Parathyroid adenoma (tissue), 2 donors: ENCODE measurements around the gene PPP3R1.

Experiments used
- H2AFZ ChIP-seq: fragments of 300-600 bp; sonication (generic); one replicate; pipeline ENCODE4 v1.7.0; 2017; ENCODE audit warnings: antibody characterized with exemption, mild to moderate bottlenecking
- H3K27ac ChIP-seq: fragments of 300-600 bp; sonication (generic); one replicate; pipeline ENCODE4 v1.7.0; 2017
- H3K27me3 ChIP-seq: fragments of 300-600 bp; sonication (generic); one replicate; pipeline ENCODE4 v1.7.0; 2017; ENCODE audit warnings: low read length; ENCODE audit not compliant: control insufficient read depth, insufficient read depth
- H3K36me3 ChIP-seq: fragments of 300-600 bp; sonication (generic); one replicate; pipeline ENCODE4 v1.7.0; 2017; ENCODE audit warnings: low read length; ENCODE audit not compliant: control insufficient read depth, insufficient read depth
- H3K4me1 ChIP-seq: fragments of 300-600 bp; sonication (generic); one replicate; pipeline ENCODE4 v1.7.0; 2017; ENCODE audit warnings: control low read depth
- H3K4me2 ChIP-seq: fragments of 300-600 bp; sonication (generic); one replicate; pipeline ENCODE4 v1.7.0; 2017; ENCODE audit warnings: low read length
- H3K4me3 ChIP-seq: fragments of 300-600 bp; sonication (generic); one replicate; pipeline ENCODE4 v1.7.0; 2017; ENCODE audit warnings: low read depth, low read length
- H3K79me2 ChIP-seq: fragments of 300-600 bp; sonication (generic); one replicate; pipeline ENCODE4 v1.7.0; 2017; ENCODE audit warnings: control low read depth
- H3K9ac ChIP-seq: fragments of 300-600 bp; sonication (generic); one replicate; pipeline ENCODE4 v1.7.0; 2017; ENCODE audit warnings: mild to moderate bottlenecking
- H3K9me3 ChIP-seq: fragments of 300-600 bp; sonication (generic); one replicate; pipeline ENCODE4 v1.7.0; 2017; ENCODE audit warnings: low read length; ENCODE audit not compliant: control insufficient read depth
- CTCF ChIP-seq: fragments of 300-600 bp; sonication (generic); IDR thresholded peaks from one replicate; pipeline ENCODE4 v1.7.0; 2017; ENCODE audit warnings: antibody characterized with exemption, mild to moderate bottlenecking
- donor health status: primary hyperparathyroidism.

The PPP3R1 gene

DNA sequence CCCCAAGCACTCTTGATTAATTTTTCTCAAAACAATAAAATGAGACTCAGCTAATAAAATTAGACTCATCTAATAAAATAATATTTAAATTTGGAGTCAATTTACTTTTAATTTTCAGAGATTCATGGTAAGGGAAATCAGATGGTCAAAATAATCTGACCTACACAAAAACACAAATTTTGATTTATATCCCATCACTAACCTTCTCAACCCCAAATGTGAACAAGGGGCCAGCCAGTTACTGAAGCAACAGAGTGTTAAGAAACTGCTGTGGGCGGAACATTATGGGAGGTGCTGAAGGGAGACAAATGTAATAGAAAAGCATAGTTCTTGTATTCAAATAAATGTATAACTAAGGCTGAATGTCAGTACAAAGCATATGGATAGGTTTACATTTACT is 28.5 kb upstream of the PPP3R1 start:
- H3K36me3 ChIP-seq, result no peaks in the 10 kb centered on the region
- H3K9ac ChIP-seq, result no peak overlapping the region
- H2AFZ ChIP-seq, result no peak overlapping the region
- H3K9me3 ChIP-seq, result no peaks in the 10 kb centered on the region
- no peaks in the 10 kb centered on the region for H3K79me2 ChIP-seq
- no peak overlapping the region for H3K4me2 ChIP-seq
- no peak overlapping the region for H3K27ac ChIP-seq
- H3K4me1 ChIP-seq, result no peaks in the 10 kb centered on the region
- H3K4me3 ChIP-seq, result no peak overlapping the region
- TF ChIP-seq CTCF, result no peak
- no peaks in the 10 kb centered on the region for H3K27me3 ChIP-seq

GRCh38 chr2:68280348-68280747 is 28.0 kb upstream of the PPP3R1 start:
- no peaks in the 10 kb centered on the region for H3K27me3 ChIP-seq
- no peak overlapping the region for H3K4me2 ChIP-seq
- H3K27ac ChIP-seq, result no peak overlapping the region
- H3K36me3 ChIP-seq, result no peaks in the 10 kb centered on the region
- H3K79me2 ChIP-seq, result no peaks in the 10 kb centered on the region
- H2AFZ ChIP-seq, result no peak overlapping the region
- H3K4me3 ChIP-seq, result no peak overlapping the region
- no peak for TF ChIP-seq CTCF
- H3K9ac ChIP-seq, result no peak overlapping the region
- no peaks in the 10 kb centered on the region for H3K9me3 ChIP-seq
- no peaks in the 10 kb centered on the region for H3K4me1 ChIP-seq

DNA sequence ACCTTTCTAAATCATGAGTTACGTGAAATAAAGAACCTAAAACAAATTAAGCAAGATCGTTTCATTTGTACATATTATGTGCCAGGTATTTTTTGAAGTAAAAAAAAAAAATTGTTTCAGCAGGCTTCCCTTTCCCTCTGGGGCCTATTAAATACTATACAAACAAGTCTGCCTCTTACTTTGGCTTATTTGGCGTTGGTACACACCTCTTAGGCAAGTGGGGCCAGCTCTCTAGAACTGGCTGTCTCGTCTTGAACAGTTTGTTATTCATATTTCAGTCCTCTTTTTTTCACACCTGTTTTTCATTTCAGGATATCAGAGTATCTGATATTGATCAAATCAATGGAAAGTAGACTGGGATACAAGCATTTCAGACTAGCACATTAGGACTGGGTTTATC is 27.4 kb upstream of the PPP3R1 start:
- Histone ChIP-seq H3K79me2 (no peaks in the 10 kb centered on the region), H3K9ac (no peak overlapping the region), H3K27me3 (no peaks in the 10 kb centered on the region), H3K9me3 (no peaks in the 10 kb centered on the region), H2AFZ (no peak overlapping the region), H3K4me3 (no peak overlapping the region), H3K4me1 (no peaks in the 10 kb centered on the region), H3K36me3 (no peaks in the 10 kb centered on the region), H3K27ac (no peak overlapping the region), H3K4me2 (no peak overlapping the region)
- TF ChIP-seq CTCF, result no peak

DNA sequence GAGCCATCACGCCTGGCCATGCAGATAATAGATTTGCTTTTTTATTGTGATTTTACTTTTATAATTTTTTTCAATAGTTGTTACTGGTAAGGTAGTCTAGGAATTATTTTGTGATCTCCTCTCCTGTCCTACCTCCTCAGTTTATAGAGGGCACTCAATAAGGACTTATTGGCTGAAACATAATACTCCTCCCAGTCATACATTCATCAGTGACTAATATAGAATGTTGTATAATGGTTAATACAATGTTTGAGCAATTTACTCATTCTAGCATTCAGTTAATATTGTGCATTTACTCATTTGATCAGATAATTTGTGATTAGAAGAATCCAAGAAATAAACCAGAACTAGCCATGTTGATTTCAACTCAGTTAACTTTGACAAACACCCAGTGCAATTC is 25.8 kb upstream of the PPP3R1 start:
- Histone ChIP-seq H3K4me1 (no peaks in the 10 kb centered on the region), H3K9ac (no peak overlapping the region), H3K9me3 (no peaks in the 10 kb centered on the region), H3K27me3 (no peaks in the 10 kb centered on the region), H3K36me3 (no peaks in the 10 kb centered on the region), H3K4me2 (no peak overlapping the region), H3K4me3 (no peak overlapping the region), H2AFZ (no peak overlapping the region), H3K79me2 (no peaks in the 10 kb centered on the region), H3K27ac (no peak overlapping the region)
- no peak for TF ChIP-seq CTCF

DNA sequence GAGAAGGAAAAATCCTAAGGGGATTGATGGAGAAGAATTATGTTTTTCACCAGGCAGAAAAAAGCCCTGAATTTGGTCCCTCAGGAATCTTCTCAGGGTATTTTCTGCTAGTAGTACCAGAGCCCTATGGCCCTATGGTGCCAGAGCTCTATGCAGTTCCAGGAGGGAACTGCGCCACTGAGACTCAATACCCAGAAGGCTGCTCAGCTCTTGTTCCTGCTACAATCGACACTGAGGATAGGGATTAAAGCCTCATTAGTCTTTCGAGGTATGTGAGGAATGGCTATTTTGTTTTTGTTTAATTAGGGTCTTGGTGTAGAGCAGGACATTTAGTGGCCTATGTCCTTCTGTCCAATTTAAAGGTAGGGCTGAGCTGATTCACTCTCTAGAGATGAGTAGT is 21.7 kb upstream of the PPP3R1 start:
- TF ChIP-seq CTCF, result no peak
- Histone ChIP-seq H2AFZ (no peak overlapping the region), H3K36me3 (no peaks in the 10 kb centered on the region), H3K9ac (no peak overlapping the region), H3K9me3 (no peaks in the 10 kb centered on the region), H3K27ac (no peak overlapping the region), H3K27me3 (no peaks in the 10 kb centered on the region), H3K4me1 (no peaks in the 10 kb centered on the region), H3K79me2 (no peaks in the 10 kb centered on the region), H3K4me3 (no peak overlapping the region), H3K4me2 (no peak overlapping the region)
